H9 (cell line): ENCODE results near the gene TSHZ1. TPM values are rescaled to one million over a fixed set of nuclear protein-coding genes. Genes with fewer than 3 reads are reported as not detected.

ENCODE experiments used
- DNase-seq: peaks from one replicate; pipeline ENCODE4 v3.0.0-alpha.2; 2017
- H2AFZ ChIP-seq: one replicate; pipeline ENCODE4 v1.6.1; 2013; ENCODE audit warnings: mild to moderate bottlenecking, low read length, control low read depth, moderate library complexity
- H2AK5ac ChIP-seq: 2 replicates; pipeline ENCODE4 v1.6.1; 2013; ENCODE audit warnings: low read length, control low read depth, mixed read lengths; ENCODE audit not compliant: insufficient read length
- H2BK120ac ChIP-seq: one replicate; pipeline ENCODE4 v1.6.1; 2013; ENCODE audit warnings: low read depth, mild to moderate bottlenecking, low read length, control low read depth, inconsistent platforms; ENCODE audit not compliant: poor library complexity, severe bottlenecking
- H2BK12ac ChIP-seq: 2 replicates; pipeline ENCODE4 v1.6.1; 2013; ENCODE audit warnings: low read length, control low read depth, mixed read lengths, low read depth; ENCODE audit not compliant: insufficient read length
- H2BK15ac ChIP-seq: 2 replicates; pipeline ENCODE4 v1.6.1; 2013; ENCODE audit warnings: low read depth, low read length, control low read depth
- H2BK20ac ChIP-seq: one replicate; pipeline ENCODE4 v1.6.1; 2013; ENCODE audit warnings: low read depth, mild to moderate bottlenecking, low read length, control low read depth, inconsistent platforms; ENCODE audit not compliant: poor library complexity, severe bottlenecking
- H2BK5ac ChIP-seq: 2 replicates; pipeline ENCODE4 v1.6.1; 2013; ENCODE audit warnings: low read length, control low read depth, mixed read lengths; ENCODE audit not compliant: insufficient read length
- H3K14ac ChIP-seq: 2 replicates; pipeline ENCODE4 v1.6.1; 2013; ENCODE audit warnings: low read length, control low read depth; ENCODE audit not compliant: insufficient read depth
- H3K18ac ChIP-seq: 2 replicates; pipeline ENCODE4 v1.6.1; 2013; ENCODE audit warnings: low read depth, mild to moderate bottlenecking, mixed read lengths, low read length, control low read depth; ENCODE audit not compliant: insufficient read length
- H3K23ac ChIP-seq: 2 replicates; pipeline ENCODE4 v1.6.1; 2013; ENCODE audit warnings: low read length, control low read depth, mixed read lengths, low read depth; ENCODE audit not compliant: insufficient read length
- H3K23me2 ChIP-seq: 2 replicates; pipeline ENCODE4 v1.6.1; 2013; ENCODE audit warnings: low read depth, mild to moderate bottlenecking, mixed read lengths, low read length, control low read depth; ENCODE audit not compliant: insufficient read length, poor library complexity, severe bottlenecking
- H3K27ac ChIP-seq: 2 replicates; pipeline ENCODE4 v1.5.1; 2013; ENCODE audit warnings: low read length, control low read depth, mixed read lengths, low read depth; ENCODE audit not compliant: insufficient read length
- H3K27me3 ChIP-seq: 2 replicates; pipeline ENCODE4 v1.6.1; 2013; ENCODE audit warnings: low read length, control low read depth, inconsistent platforms; ENCODE audit not compliant: insufficient read depth
- H3K4ac ChIP-seq: 2 replicates; pipeline ENCODE4 v1.6.1; 2013; ENCODE audit warnings: low read depth, mild to moderate bottlenecking, control low read depth, inconsistent platforms, low read length, moderate library complexity
- H3K4me1 ChIP-seq: 2 replicates; pipeline ENCODE4 v1.6.1; 2013; ENCODE audit warnings: low read length, control low read depth, inconsistent platforms; ENCODE audit not compliant: insufficient read depth
- H3K4me2 ChIP-seq: 2 replicates; pipeline ENCODE4 v1.6.1; 2013; ENCODE audit warnings: low read length, control low read depth, mixed read lengths; ENCODE audit not compliant: insufficient read length, insufficient read depth
- H3K56ac ChIP-seq: 2 replicates; pipeline ENCODE4 v1.6.1; 2013; ENCODE audit warnings: low read depth, mild to moderate bottlenecking, mixed read lengths, low read length, control low read depth; ENCODE audit not compliant: insufficient read length
- H3K79me1 ChIP-seq: 2 replicates; pipeline ENCODE4 v1.6.1; 2013; ENCODE audit warnings: low read depth, mild to moderate bottlenecking, moderate library complexity, low read length, control low read depth, inconsistent platforms; ENCODE audit not compliant: insufficient read depth, poor library complexity, severe bottlenecking
- H3K79me2 ChIP-seq: 2 replicates; pipeline ENCODE4 v1.6.1; 2013; ENCODE audit warnings: low read length, control low read depth, inconsistent platforms; ENCODE audit not compliant: insufficient read depth
- H3K9ac ChIP-seq: 2 replicates; pipeline ENCODE4 v1.6.1; 2013; ENCODE audit warnings: low read length, control low read depth, mixed read lengths; ENCODE audit not compliant: insufficient read length; ENCODE audit errors: extremely low read depth
- H3K9me3 ChIP-seq: one replicate; pipeline ENCODE4 v1.6.1; 2013; ENCODE audit warnings: low read depth, low read length, inconsistent platforms; ENCODE audit not compliant: control insufficient read depth
- H3T11ph ChIP-seq: one replicate; pipeline ENCODE4 v1.6.1; 2013; ENCODE audit warnings: mild to moderate bottlenecking, low read length, control low read depth, inconsistent platforms
- H4K20me1 ChIP-seq: one replicate; pipeline ENCODE4 v1.6.1; 2013; ENCODE audit not compliant: control insufficient read depth, insufficient read length, insufficient read depth
- H4K5ac ChIP-seq: 2 replicates; pipeline ENCODE4 v1.6.1; 2013; ENCODE audit warnings: low read depth, mild to moderate bottlenecking, mixed read lengths, low read length, control low read depth; ENCODE audit not compliant: insufficient read length
- H4K8ac ChIP-seq: replicated peaks from 2 replicates; pipeline ENCODE4 v1.6.1; 2013; ENCODE audit warnings: low read length, control low read depth, mixed read lengths, low read depth; ENCODE audit not compliant: insufficient read length
- H4K91ac ChIP-seq: 2 replicates; pipeline ENCODE4 v1.6.1; 2013; ENCODE audit warnings: low read depth, mild to moderate bottlenecking, moderate library complexity, mixed read lengths, low read length, control low read depth; ENCODE audit not compliant: insufficient read length
- H3K27ac Mint-ChIP-seq, 3 experiments: 2 replicates in 2 of 3; 3 replicates in 1 of 3; pipeline ENCODE4 v1.8.0; 2020 to 2021; ENCODE audit warnings: mixed read lengths in 3 of 3, mild to moderate bottlenecking in 1 of 3, moderate library complexity in 1 of 3
- H3K27me3 Mint-ChIP-seq: 2 replicates; pipeline ENCODE4 v1.8.0; 2021; ENCODE audit warnings: low read depth, mild to moderate bottlenecking, moderate library complexity, mixed read lengths
- H3K36me3 Mint-ChIP-seq, 3 experiments: 2 replicates in 2 of 3; 3 replicates in 1 of 3; pipeline ENCODE4 v1.8.0; 2020 to 2021; ENCODE audit warnings: low read depth in 3 of 3, mixed read lengths in 3 of 3; ENCODE audit not compliant: insufficient read depth in 1 of 3
- H3K4me1 Mint-ChIP-seq, 2 experiments: 2 replicates each; pipeline ENCODE4 v1.8.0; 2020; ENCODE audit warnings: mixed read lengths in 2 of 2
- H3K4me3 Mint-ChIP-seq, 2 experiments: 2 replicates in 1 of 2; 3 replicates in 1 of 2; pipeline ENCODE4 v1.8.0; 2020 to 2021; ENCODE audit warnings: mild to moderate bottlenecking in 2 of 2, mixed read lengths in 2 of 2, moderate library complexity in 1 of 2
- H3K9me3 Mint-ChIP-seq, 2 experiments: 2 replicates in 1 of 2; 3 replicates in 1 of 2; pipeline ENCODE4 v1.8.0; 2020; ENCODE audit warnings: mild to moderate bottlenecking in 2 of 2, mixed read lengths in 2 of 2, moderate library complexity in 1 of 2
- CTCF ChIP-seq: fragments of 200-600 bp; sonication (generic); conservative IDR thresholded peaks from 3 replicates; pipeline ENCODE4 v1.8.0; 2021; ENCODE audit warnings: antibody characterized with exemption, mild to moderate bottlenecking
- WGBS: extraction: QIAGEN DNeasy Blood & Tissue Kit; methylation state at CpG from one replicate; pipeline ENCODE4 v1.1.7; 2013; ENCODE audit warnings: missing lambda C conversion rate, low lambda C conversion rate, mixed read lengths; ENCODE audit not compliant: insufficient read length; ENCODE audit errors: extremely low coverage; 5-methylcytosine and 5-hydroxymethylcytosine counted together
- total RNA-seq: library from RNA; stranded (reverse); gene quantifications from 2 replicates; pipeline ENCODE4 v1.2.1, GENCODE V29; 2021

The TSHZ1 gene
- total RNA-seq, 1 experiment from 2014 or later: 0.15 TPM

GRCh38 chr18:75164479-75164878 lies 46.1 kb upstream of the TSHZ1 start:
- no peak overlapping the region for H3K4ac ChIP-seq
- no peak overlapping the region for H3T11ph ChIP-seq
- H4K91ac ChIP-seq: no peak overlapping the region
- no peak overlapping the region for H4K5ac ChIP-seq
- no peak overlapping the region for H3K14ac ChIP-seq
- no peak for DNase-seq
- no peaks in the 10 kb centered on the region for H3K23me2 ChIP-seq
- no peak overlapping the region for H2BK120ac ChIP-seq
- no peak overlapping the region for H3K27ac ChIP-seq
- H3K27me3 Mint-ChIP-seq: no peaks in the 10 kb centered on the region
- H2AFZ ChIP-seq: no peak overlapping the region
- no peaks in the 10 kb centered on the region for H3K9me3 Mint-ChIP-seq
- H3K4me1 Mint-ChIP-seq: peaks cover 9 to 12% of the 10 kb centered on the region in 2 experiments
- H3K9ac ChIP-seq: no peak overlapping the region
- H3K9me3 ChIP-seq: no peaks in the 10 kb centered on the region
- H2BK5ac ChIP-seq: no peak overlapping the region
- no peak overlapping the region for H3K18ac ChIP-seq
- H2BK12ac ChIP-seq: no peak overlapping the region
- H3K79me1 ChIP-seq: no peaks in the 10 kb centered on the region
- TF ChIP-seq CTCF: no peak
- no peak overlapping the region for H3K4me2 ChIP-seq
- H2BK15ac ChIP-seq: no peak overlapping the region
- H3K27me3 ChIP-seq: no peaks in the 10 kb centered on the region
- no CpG with 5 or more reads among the region's 3 CpGs for WGBS
- no peaks in the 10 kb centered on the region for H3K36me3 Mint-ChIP-seq
- no peak overlapping the region for H3K27ac Mint-ChIP-seq
- no peak overlapping the region for H3K4me3 Mint-ChIP-seq
- H3K79me2 ChIP-seq: no peaks in the 10 kb centered on the region
- H2AK5ac ChIP-seq: no peak overlapping the region
- no peaks in the 10 kb centered on the region for H4K20me1 ChIP-seq
- H3K56ac ChIP-seq: no peak overlapping the region
- no peak overlapping the region for H2BK20ac ChIP-seq
- H3K4me1 ChIP-seq: no peaks in the 10 kb centered on the region
- H3K23ac ChIP-seq: no peak overlapping the region
- H4K8ac ChIP-seq: no peak overlapping the region
